ENCODE data around the gene RWDD3.

- no peak for TF ChIP-seq ZBTB33 (CRISPR knock-in tag; IDR thresholded peaks at IDR 0.05)
- no peak for TF ChIP-seq ESRRA (CRISPR knock-in tag; IDR thresholded peaks at IDR 0.05; ENCODE audit: low read depth)
- TF ChIP-seq PCBP2 (optimal IDR thresholded peaks at IDR 0.05; ENCODE audit: low read depth, low read length, poor library complexity, severe bottlenecking): no peak
- TF ChIP-seq SRF (IDR thresholded peaks at IDR 0.05; ENCODE audit: low read depth, low read length): no peak
- TF ChIP-seq ARID2 (CRISPR knock-in tag; IDR thresholded peaks at IDR 0.05; ENCODE audit: borderline replicate concordance): no peak
- no peak for TF ChIP-seq ZSCAN12 (CRISPR knock-in tag; IDR thresholded peaks at IDR 0.05)
Observed at GRCh38 chr1:95221306-95221705, 12.7 kb upstream of the RWDD3 start.

Data from HepG2 (cell line).